Gastrocnemius medialis (tissue), 4 donors: ENCODE results near the gene ZNF219. TPM values are rescaled to one million over a fixed set of nuclear protein-coding genes. Genes with fewer than 3 reads are reported as not detected.

Experiments
- ATAC-seq, 2 donors: fragments of 150-250 bp; one replicate each; pipeline ENCODE4 v1.9.1; 2016
- DNase-seq, 2 donors: peaks; one replicate each; pipeline ENCODE4 v3.0.0-alpha.2; 2019
- H3K27ac ChIP-seq, 4 donors: fragments of 200-600 bp; sonication (generic); 1 replicate in 1 of 4; 2 replicates in 3 of 4; pipeline ENCODE4 v1.5.1; 2016 to 2018; ENCODE audit warnings: mild to moderate bottlenecking in 2 of 4, moderate library complexity in 1 of 4
- H3K27me3 ChIP-seq, 3 donors: fragments of 200-600 bp; sonication (generic) in 2 of 3; 1 replicate in 1 of 3; 2 replicates in 2 of 3; pipeline versions ENCODE4 v1.5.1 to v1.6.0; 2016 to 2019; ENCODE audit warnings: mild to moderate bottlenecking in 1 of 3, moderate library complexity in 1 of 3
- H3K36me3 ChIP-seq, 2 donors: fragments of 200-600 bp; sonication (generic) in 1 of 2; one replicate each; pipeline ENCODE4 v1.5.1; 2017 to 2018
- H3K4me1 ChIP-seq, 2 donors: fragments of 200-600 bp; sonication (generic) in 1 of 2; one replicate each; pipeline ENCODE4 v1.5.1; 2016 to 2017; ENCODE audit warnings: mild to moderate bottlenecking in 2 of 2
- H3K4me3 ChIP-seq, 4 donors: fragments of 200-600 bp; sonication (generic) in 3 of 4; 1 replicate in 1 of 4; 2 replicates in 3 of 4; pipeline ENCODE4 v1.5.1; 2016 to 2019; ENCODE audit warnings: mild to moderate bottlenecking in 2 of 4
- H3K9me3 ChIP-seq, 3 donors: fragments of 200-600 bp; sonication (generic) in 2 of 3; 1 replicate in 1 of 3; 2 replicates in 2 of 3; pipeline ENCODE4 v1.5.1; 2016 to 2019
- POLR2A ChIP-seq, 2 donors: fragments of 450-650 bp; IDR thresholded peaks; one replicate each; pipeline ENCODE4 v1.6.1; 2017; ENCODE audit warnings: antibody characterized with exemption in 2 of 2, mild to moderate bottlenecking in 2 of 2, moderate library complexity in 2 of 2
- in situ Hi-C, 4 donors: fragments of 200-750 bp; cut with MboI; loops; one replicate each; pipeline versions ENCODE4 v1.15.0 to v1.8.0; 2017; ENCODE audit warnings: low sequenced_read_pairs in 4 of 4
- intact Hi-C: fragments of 100-400 bp; cut with DNase I; formaldehyde crosslinking; loops from one replicate; pipeline ENCODE4 v1.15.1; 2023; ENCODE audit warnings: low total_unique reads
- total RNA-seq, 4 donors: library from RNA; depleted of rRNA; stranded (reverse); fragments of >200 nt; gene quantifications; one replicate each; pipeline versions ENCODE4 v1.1.0 to v1.2.3, GENCODE V29; 2016
- TF ChIP-seq, protein P1 (sequence below), 5 experiments: fragments of 450-650 bp in 3 of 5; fragments of 200-600 bp in 2 of 5; sonication (generic) in 2 of 5; IDR thresholded peaks in 4 of 5; conservative IDR thresholded peaks in 1 of 5; 1 replicate in 4 of 5; 2 replicates in 1 of 5; pipeline ENCODE4 v1.5.1; 2016 to 2019; ENCODE audit warnings: antibody characterized with exemption in 5 of 5, mild to moderate bottlenecking in 3 of 5, moderate library complexity in 3 of 5

Gene ZNF219
- total RNA-seq, 4 donors from 2014 or later: 25.9 to 48.9 (median 43.9) TPM

- no peaks in the 10 kb centered on the region for H3K36me3 ChIP-seq
- H3K4me1 ChIP-seq: peaks cover 44 to 46% of the 10 kb centered on the region in 2 donors
- no peak overlapping the region for H3K4me3 ChIP-seq
- H3K27ac ChIP-seq: no peak overlapping the region
- H3K27me3 ChIP-seq: no peaks in the 10 kb centered on the region
- in situ Hi-C loops (loop anchor here (5.0 to 25.0 kb wide), 5 partner anchors 35 to 415 kb away; partner anchors contain the start of genes ANG (in 2 of the 4) and RNASE4 (in 2 of the 4)), intact Hi-C loops (loop anchor here (10.0 kb wide), 1 partner anchor 757 kb away; the partner anchor contains the start of gene PARP2)
- TF ChIP-seq, protein P1, sequence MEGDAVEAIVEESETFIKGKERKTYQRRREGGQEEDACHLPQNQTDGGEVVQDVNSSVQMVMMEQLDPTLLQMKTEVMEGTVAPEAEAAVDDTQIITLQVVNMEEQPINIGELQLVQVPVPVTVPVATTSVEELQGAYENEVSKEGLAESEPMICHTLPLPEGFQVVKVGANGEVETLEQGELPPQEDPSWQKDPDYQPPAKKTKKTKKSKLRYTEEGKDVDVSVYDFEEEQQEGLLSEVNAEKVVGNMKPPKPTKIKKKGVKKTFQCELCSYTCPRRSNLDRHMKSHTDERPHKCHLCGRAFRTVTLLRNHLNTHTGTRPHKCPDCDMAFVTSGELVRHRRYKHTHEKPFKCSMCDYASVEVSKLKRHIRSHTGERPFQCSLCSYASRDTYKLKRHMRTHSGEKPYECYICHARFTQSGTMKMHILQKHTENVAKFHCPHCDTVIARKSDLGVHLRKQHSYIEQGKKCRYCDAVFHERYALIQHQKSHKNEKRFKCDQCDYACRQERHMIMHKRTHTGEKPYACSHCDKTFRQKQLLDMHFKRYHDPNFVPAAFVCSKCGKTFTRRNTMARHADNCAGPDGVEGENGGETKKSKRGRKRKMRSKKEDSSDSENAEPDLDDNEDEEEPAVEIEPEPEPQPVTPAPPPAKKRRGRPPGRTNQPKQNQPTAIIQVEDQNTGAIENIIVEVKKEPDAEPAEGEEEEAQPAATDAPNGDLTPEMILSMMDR (IDR thresholded peaks at IDR 0.05 in 4 of 5, conservative IDR thresholded peaks at IDR 0.05 in 1 of 5): no peak
- TF ChIP-seq POLR2A (IDR thresholded peaks at IDR 0.05): no peak
- DNase-seq (no peak), ATAC-seq (no peak)
- no peaks in the 10 kb centered on the region for H3K9me3 ChIP-seq
Measured at GRCh38 chr14:21101802-21102413, 3.5 kb upstream of the ZNF219 start.

GRCh38 chr14:21100931-21101330, 2.5 kb upstream of the ZNF219 start, which contains the start of gene TMEM253:
Gene TMEM253, plus strand, starts transcription at chr14:21101066. Its CDS starts 278 bp downstream, at chr14:21101344.
- Histone ChIP-seq H3K4me1 (peaks cover 35 to 46% of the 10 kb centered on the region in 2 donors), H3K27me3 (no peaks in the 10 kb centered on the region), H3K27ac (peak within 1 kb of the TSS in 2 of 4 donors; percentile 24 to 96), H3K4me3 (no peak within 1 kb of the TSS), H3K9me3 (no peaks in the 10 kb centered on the region), H3K36me3 (no peaks in the 10 kb centered on the region)
- in situ Hi-C loops: loop anchor here (5.0 to 25.0 kb wide), 5 partner anchors 34 to 414 kb away; partner anchors contain the start of genes ANG (in 2 of the 4) and RNASE4 (in 2 of the 4)
- no peak for DNase-seq
- TF ChIP-seq, protein P1 (IDR thresholded peaks at IDR 0.05 in 4 of 5, conservative IDR thresholded peaks at IDR 0.05 in 1 of 5): no peak
- no peak for TF ChIP-seq POLR2A (IDR thresholded peaks at IDR 0.05)
- intact Hi-C loops: loop anchor here (10.0 kb wide), 1 partner anchor 756 kb away; the partner anchor contains the start of gene PARP2
- ATAC-seq: no peak

DNA sequence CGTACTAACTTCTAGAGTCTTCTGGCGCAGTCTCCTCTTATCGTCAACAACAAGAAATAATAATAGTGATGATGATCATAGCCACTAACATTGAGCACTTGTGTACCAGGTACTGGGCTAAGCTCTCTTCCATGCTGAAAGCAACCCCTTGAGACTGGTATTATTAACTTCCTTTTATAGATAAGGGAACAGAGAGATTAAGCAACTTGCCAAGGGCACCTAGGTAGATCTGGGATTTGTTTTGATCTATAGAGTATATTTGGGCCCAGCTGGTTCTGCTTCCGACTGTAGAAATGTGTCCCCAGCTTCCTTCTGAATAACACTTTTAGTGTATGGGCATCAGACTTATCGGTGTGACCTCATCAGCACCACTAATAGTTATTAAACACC, 1.1 kb upstream of the ZNF219 start:
- intact Hi-C loops: loop anchor here (5.0 kb wide), 2 partner anchors 42 to 417 kb away; partner anchors contain the start of genes RNASE4 and RNASE8
- ATAC-seq: no peak

DNA sequence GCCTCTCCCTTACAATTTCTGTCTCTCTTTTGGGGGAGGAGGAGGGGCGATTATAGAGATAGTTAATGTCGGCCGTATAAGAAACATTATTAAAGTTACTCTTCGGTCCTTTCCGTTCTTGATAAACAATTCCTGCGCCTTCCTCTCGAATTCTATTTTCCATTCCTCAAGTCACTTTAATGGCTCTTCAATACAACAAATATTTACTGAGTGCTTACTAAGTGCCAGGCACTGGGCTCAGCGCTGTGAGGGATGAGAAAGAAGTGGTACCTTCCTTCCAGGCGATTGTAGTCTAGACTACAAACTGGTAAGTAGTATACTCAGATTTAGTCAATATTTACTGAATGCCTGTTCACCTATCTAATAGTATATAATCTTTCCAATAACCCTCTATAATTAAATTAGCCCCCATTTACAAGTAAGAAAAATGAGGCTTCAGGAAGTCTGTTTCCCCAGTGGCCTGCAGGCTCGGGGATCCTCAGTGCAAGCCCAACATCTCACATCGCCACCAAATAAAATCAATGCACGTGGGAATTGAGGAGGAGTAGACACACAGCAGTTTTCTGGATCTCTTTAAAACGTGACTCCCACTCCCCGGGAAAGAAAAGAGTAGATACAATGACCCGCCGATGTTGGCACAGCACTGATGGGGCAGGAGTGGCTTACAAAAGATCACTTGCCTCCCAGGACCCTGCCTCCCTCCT, 589 bp upstream of the ZNF219 start:
- intact Hi-C loops: loop anchor here (5.0 kb wide), 2 partner anchors 42 to 417 kb away; partner anchors contain the start of genes RNASE4 and RNASE8

More for the DNA sequence above, 1.1 kb upstream of the ZNF219 start:
- peak overlapping the region; percentile 90 to 96 (median 94) for H3K27ac ChIP-seq
- in situ Hi-C loops: loop anchor here in 2 of 4 donors (10.0 kb wide), 1 partner anchor 85 kb away; no protein-coding TSS in a partner anchor
- H3K36me3 ChIP-seq: no peaks in the 10 kb centered on the region
- no peaks in the 10 kb centered on the region for H3K27me3 ChIP-seq
- no peak for DNase-seq
- H3K9me3 ChIP-seq: no peaks in the 10 kb centered on the region
- H3K4me3 ChIP-seq: peak overlapping the region in 1 of 4 donors; percentile 76
- H3K4me1 ChIP-seq: peaks cover 23 to 33% of the 10 kb centered on the region in 2 donors
- TF ChIP-seq, protein P1 (IDR thresholded peaks at IDR 0.05 in 4 of 5, conservative IDR thresholded peaks at IDR 0.05 in 1 of 5): no peak

More for the DNA sequence above, 589 bp upstream of the ZNF219 start:
- H3K4me3 ChIP-seq: peak overlapping the region; percentile 71 to 93 (median 76)
- no peak for ATAC-seq
- no peaks in the 10 kb centered on the region for H3K36me3 ChIP-seq
- peak overlapping the region; percentile 90 to 96 (median 94) for H3K27ac ChIP-seq
- in situ Hi-C loops: loop anchor here in 2 of 4 donors (10.0 kb wide), 1 partner anchor 84 kb away; no protein-coding TSS in a partner anchor
- no peaks in the 10 kb centered on the region for H3K27me3 ChIP-seq
- TF ChIP-seq, protein P1 (IDR thresholded peaks at IDR 0.05 in 4 of 5, conservative IDR thresholded peaks at IDR 0.05 in 1 of 5): no peak
- TF ChIP-seq POLR2A (IDR thresholded peaks at IDR 0.05): no peak
- peaks cover 22 to 32% of the 10 kb centered on the region in 2 donors for H3K4me1 ChIP-seq
- no peak for DNase-seq
- no peaks in the 10 kb centered on the region for H3K9me3 ChIP-seq
